Testis (tissue), 3 donors: ENCODE data around the gene TMEM109. TPM values are rescaled to one million over a fixed set of nuclear protein-coding genes. Genes with fewer than 3 reads are reported as not detected.

Source experiments
- DNase-seq: peaks from one replicate; pipeline ENCODE4 v3.0.0-alpha.2; 2019
- H3K27ac ChIP-seq, 2 donors: fragments of 200-600 bp; sonication (generic); one replicate each; pipeline ENCODE4 v1.5.1; 2019
- H3K27me3 ChIP-seq: fragments of 200-600 bp; sonication (generic); one replicate; pipeline ENCODE4 v1.5.1; 2019
- H3K36me3 ChIP-seq: fragments of 200-600 bp; sonication (generic); one replicate; pipeline ENCODE4 v1.5.1; 2017; ENCODE audit warnings: low read depth; ENCODE audit errors: missing control alignments
- H3K4me1 ChIP-seq: fragments of 200-600 bp; sonication (generic); one replicate; pipeline ENCODE4 v1.5.1; 2019
- H3K4me3 ChIP-seq, 2 donors: fragments of 200-600 bp; sonication (generic); one replicate each; pipeline ENCODE4 v1.5.1; 2017 to 2019
- H3K9me3 ChIP-seq: fragments of 200-600 bp; sonication (generic); one replicate; pipeline ENCODE4 v1.5.1; 2017
- CTCF ChIP-seq, 3 experiments: fragments of 450-650 bp in 2 of 3; fragments of 200-600 bp in 1 of 3; sonication (generic) in 1 of 3; IDR thresholded peaks; one replicate each; pipeline ENCODE4 v1.5.1; 2016 to 2019; ENCODE audit warnings: antibody characterized with exemption in 3 of 3, mild to moderate bottlenecking in 2 of 3, moderate library complexity in 1 of 3
- POLR2A ChIP-seq: fragments of 450-650 bp; IDR thresholded peaks from one replicate; pipeline ENCODE4 v1.6.1; 2017; ENCODE audit warnings: antibody characterized with exemption, mild to moderate bottlenecking, moderate library complexity
- WGBS, 2 donors: methylation state at CpG; one replicate each; pipeline ENCODE4 v1.1.5; 2018; 5-methylcytosine and 5-hydroxymethylcytosine counted together
- intact Hi-C: fragments of 100-400 bp; cut with DNase I; formaldehyde crosslinking; loops from one replicate; pipeline ENCODE4 v1.15.1; 2023; ENCODE audit warnings: low total_unique reads
- polyA plus RNA-seq: library from polyadenylated mRNA; stranded (reverse); fragments of 350-450 nt; fragmentation: Illumina TruSeq; extraction: RNeasy Lipid Tissue Mini Kit (QIAGEN cat#74804); gene quantifications from one replicate; pipeline ENCODE4 v1.2.3, GENCODE V29; 2014; ENCODE audit warnings: low read depth, low replicate concordance; ENCODE audit not compliant: insufficient read depth
- total RNA-seq, 2 donors: library from RNA; depleted of rRNA; stranded (reverse); fragments of >200 nt; gene quantifications; one replicate each; pipeline ENCODE4 v1.2.3, GENCODE V29; 2016

TMEM109 gene
- total and polyA plus RNA-seq, 3 donors from 2014 or later = 28.1 to 59.1 (median 46.7) TPM

- intact Hi-C loops = no loop called here
- TF ChIP-seq POLR2A = no peak
- TF ChIP-seq CTCF (IDR thresholded peaks at IDR 0.05) = no peak
Measured at GRCh38 chr11:60910281-60910687, 3.7 kb upstream of the TMEM109 start.

GRCh38 chr11:60910711-60911380, 3.1 kb upstream of the TMEM109 start:
- H3K36me3 ChIP-seq = no peaks in the 10 kb centered on the region
- intact Hi-C loops = no loop called here
- no peak for TF ChIP-seq CTCF (IDR thresholded peaks at IDR 0.05)
- no peak for TF ChIP-seq POLR2A
- no peak overlapping the region for H3K4me3 ChIP-seq
- peaks cover 18% of the 10 kb centered on the region for H3K4me1 ChIP-seq
- WGBS, 2 donors = 63 to 74% methylated on average over 5 of the region's 5 CpGs
- DNase-seq = no peak
- no peaks in the 10 kb centered on the region for H3K27me3 ChIP-seq
- no peak overlapping the region for H3K27ac ChIP-seq
- H3K9me3 ChIP-seq = no peaks in the 10 kb centered on the region

More at GRCh38 chr11:60910281-60910687, 3.7 kb upstream of the TMEM109 start:
- Histone ChIP-seq H3K4me3 (no peak overlapping the region), H3K36me3 (no peaks in the 10 kb centered on the region), H3K9me3 (no peaks in the 10 kb centered on the region), H3K27ac (no peak overlapping the region), H3K27me3 (no peaks in the 10 kb centered on the region), H3K4me1 (peaks cover 17% of the 10 kb centered on the region)
- WGBS, 2 donors = 72 to 80% methylated on average over 3 of the region's 3 CpGs
- DNase-seq = no peak

- H3K4me1 ChIP-seq = peaks cover 29% of the 10 kb centered on the region
- no peaks in the 10 kb centered on the region for H3K27me3 ChIP-seq
- intact Hi-C loops = no loop called here
- DNase-seq = no peak
- no peak overlapping the region for H3K27ac ChIP-seq
- TF ChIP-seq POLR2A = no peak
- no peak for TF ChIP-seq CTCF (IDR thresholded peaks at IDR 0.05)
- no peaks in the 10 kb centered on the region for H3K9me3 ChIP-seq
- no peak overlapping the region for H3K4me3 ChIP-seq
- H3K36me3 ChIP-seq = no peaks in the 10 kb centered on the region
- WGBS, 2 donors = 40 to 63% methylated on average over 12 of the region's 12 CpGs
Measured at GRCh38 chr11:60912223-60912850, 1.6 kb upstream of the TMEM109 start.

GRCh38 chr11:60912851-60913528, 968 bp upstream of the TMEM109 start:
- Histone ChIP-seq H3K27ac (peak overlapping the region; percentile 95 to 96), H3K4me3 (peak overlapping the region; percentile 77 to 89), H3K4me1 (peaks cover 29% of the 10 kb centered on the region), H3K27me3 (no peaks in the 10 kb centered on the region), H3K9me3 (no peaks in the 10 kb centered on the region), H3K36me3 (no peaks in the 10 kb centered on the region)
- WGBS, 2 donors = 30 to 40% methylated on average over 20 to 22 of the region's 22 CpGs
- intact Hi-C loops = no loop called here
- TF ChIP-seq CTCF (IDR thresholded peaks at IDR 0.05) = no peak
- TF ChIP-seq POLR2A = no peak
- no peak for DNase-seq
